ENCODE results near the gene ID3.
"Not testable (repeated sequence)": the region's sequence is repeated elsewhere in the genome, so short reads cannot be mapped to it uniquely, and the experiment has no call there.

Gene ID3

GRCh38 chr1:23551849-23552248 lies 7.5 kb downstream of the ID3 start:
- DNase-seq (ENCODE audit: low spot score) = no peak

GRCh38 chr1:23548704-23549143 lies 10.6 kb downstream of the ID3 start:
- DNase-seq (ENCODE audit: low spot score) = no peak

GRCh38 chr1:23546897-23547584 lies 12.3 kb downstream of the ID3 start:
- DNase-seq (ENCODE audit: low spot score) = no peak

- no peak for DNase-seq (ENCODE audit: low spot score)
Observed at GRCh38 chr1:23545851-23546250, 13.4 kb downstream of the ID3 start.

GRCh38 chr1:23544444-23545389 lies 14.6 kb downstream of the ID3 start:
- peak; percentile 71 for DNase-seq (ENCODE audit: low spot score)

- no peak for DNase-seq (ENCODE audit: low spot score)
Observed at GRCh38 chr1:23543707-23544443, 15.4 kb downstream of the ID3 start.

GRCh38 chr1:23542940-23543339 lies 16.4 kb downstream of the ID3 start:
- DNase-seq (ENCODE audit: low spot score) = not testable (repeated sequence)

GRCh38 chr1:23539698-23540266 lies 19.5 kb downstream of the ID3 start:
- DNase-seq (ENCODE audit: low spot score) = peak; percentile 87

- DNase-seq (ENCODE audit: low spot score) = no peak
Observed at GRCh38 chr1:23537296-23537973, 21.9 kb downstream of the ID3 start.

- DNase-seq (ENCODE audit: low spot score) = no peak
Observed at GRCh38 chr1:23533246-23534023, 25.9 kb downstream of the ID3 start.

GRCh38 chr1:23531562-23532094 lies 27.7 kb downstream of the ID3 start:
- no peak for DNase-seq (ENCODE audit: low spot score)

- peak; percentile 90 for DNase-seq (ENCODE audit: low spot score)
Observed at GRCh38 chr1:23530747-23531561, 28.3 kb downstream of the ID3 start, which contains the start of gene E2F2. Gene E2F2, minus strand, starts transcription at chr1:23531233. Its CDS starts 440 bp downstream, at chr1:23530793.

GRCh38 chr1:23530087-23530746 lies 29.1 kb downstream of the ID3 start:
- no peak for DNase-seq (ENCODE audit: low spot score)

GRCh38 chr1:23529146-23530086 lies 29.9 kb downstream of the ID3 start:
- no peak for DNase-seq (ENCODE audit: low spot score)

- DNase-seq (ENCODE audit: low spot score) = peak; percentile 85
Observed at GRCh38 chr1:23528250-23528978, 30.9 kb downstream of the ID3 start.

GRCh38 chr1:23527900-23528249 lies 31.4 kb downstream of the ID3 start:
- DNase-seq (ENCODE audit: low spot score) = no peak

- no peak for DNase-seq (ENCODE audit: low spot score)
Observed at GRCh38 chr1:23527366-23527765, 31.9 kb downstream of the ID3 start.

Measured in COLO829 (cell line).